Measurements from ENCODE around the gene TEKTIP1.

DNA sequence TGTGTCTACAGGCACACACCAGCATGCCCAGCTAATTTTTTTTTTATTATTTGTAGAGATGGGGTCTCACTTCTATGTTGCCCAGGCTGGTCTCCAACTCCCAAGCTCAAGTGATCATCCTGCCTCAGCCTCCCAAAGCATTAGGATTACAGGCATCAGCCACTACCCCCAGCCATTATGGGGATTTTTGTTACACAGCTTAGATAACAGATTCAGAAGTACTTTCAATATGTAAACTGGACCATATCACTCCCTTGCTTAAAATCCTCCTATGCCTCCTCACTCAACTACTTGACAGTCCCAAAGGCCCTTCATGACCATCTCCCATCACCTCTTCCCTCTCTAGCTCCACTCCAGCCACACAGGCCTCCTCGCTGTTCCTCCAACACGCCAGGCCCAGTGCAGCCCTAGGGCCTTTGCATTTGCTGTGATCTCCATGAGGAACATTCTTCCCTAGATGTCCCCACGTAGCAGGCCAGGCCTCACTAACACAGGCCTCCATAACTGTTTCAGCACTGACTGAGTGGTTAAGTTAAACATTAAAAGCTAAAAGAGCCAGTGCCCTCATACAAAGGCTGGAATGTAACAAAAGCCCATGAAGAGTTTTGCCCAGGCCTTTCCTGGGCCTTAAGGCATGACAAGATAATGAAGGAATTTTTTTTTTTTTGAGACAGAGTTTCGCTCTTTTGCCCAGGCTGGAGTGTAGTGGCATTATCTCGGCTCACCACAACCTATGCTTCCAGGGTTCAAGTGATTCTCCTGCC lies 41.0 kb upstream of the TEKTIP1 start:
- no peak for TF ChIP-seq TAF1 (IDR thresholded peaks at IDR 0.05; ENCODE audit: borderline replicate concordance, insufficient read depth, low read length)
- TF ChIP-seq SIN3A (IDR thresholded peaks at IDR 0.05; ENCODE audit: borderline replicate concordance, insufficient read depth, low read length) = no peak
- TF ChIP-seq POLR2AphosphoS5 (IDR thresholded peaks at IDR 0.05; ENCODE audit: low read depth, low read length) = no peak

Measured in PFSK-1 (cell line).